ACHN (cell line): ENCODE data around the gene SMARCA4.
A peak's percentile ranks its signal among the peaks of the same experiment; 100 is the strongest.

ENCODE experiments used
- DNase-seq: peaks from one replicate; pipeline ENCODE4 v3.0.0-alpha.2; 2015
- in situ Hi-C: cut with HindIII; loops from 2 replicates; pipeline ENCODE4 v1.10.0; 2017; ENCODE audit warnings: low sequenced_read_pairs, low pct_ligation_motif_present, low pct_unique_long_range_greater_than_20kb

The SMARCA4 gene

DNA sequence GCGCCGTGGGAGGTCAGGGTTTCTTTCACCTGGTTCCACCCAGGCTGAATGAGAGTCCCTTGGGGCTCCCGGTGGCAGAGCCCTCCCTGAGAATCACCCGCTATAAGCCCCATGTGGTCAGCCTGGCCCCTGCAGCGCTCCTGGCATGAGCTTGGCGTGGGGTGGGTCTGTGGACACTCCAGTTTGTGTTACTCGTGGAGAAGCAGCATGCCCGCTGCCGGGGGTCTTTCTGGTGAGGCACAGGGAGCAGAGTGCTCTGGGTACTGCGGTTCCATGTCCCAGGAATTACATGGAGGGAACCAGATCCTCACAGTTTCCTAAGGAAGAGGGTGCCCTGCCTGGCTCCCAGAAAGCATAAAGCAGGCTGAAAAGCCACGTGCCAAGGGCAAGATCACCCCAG lies 62.2 kb downstream of the SMARCA4 start:
- in situ Hi-C loops: no loop called here
- DNase-seq: no peak

DNA sequence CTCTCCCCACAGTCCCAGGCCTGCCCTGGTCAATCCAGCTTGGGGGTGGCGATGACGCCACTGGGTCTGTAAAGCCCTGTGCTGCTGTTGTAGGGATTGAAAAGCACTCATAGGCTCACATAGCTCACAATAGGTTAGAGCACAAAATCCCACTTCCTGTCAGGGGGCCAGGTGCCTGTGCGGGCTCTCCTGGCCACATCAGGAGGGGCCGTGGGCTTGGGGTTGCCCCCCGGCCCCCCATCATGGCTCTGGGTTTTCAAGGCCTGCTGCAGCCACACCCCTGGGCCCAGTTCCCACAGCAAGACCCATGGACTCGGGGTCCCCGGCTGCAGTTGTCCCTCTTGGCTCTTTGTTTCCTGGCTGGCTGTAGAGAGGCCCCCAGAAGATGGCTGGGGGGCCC lies 62.9 kb downstream of the SMARCA4 start:
- no peak for DNase-seq
- in situ Hi-C loops: no loop called here

GRCh38 chr19:11024259-11024658 lies 63.4 kb downstream of the SMARCA4 start:
- in situ Hi-C loops: no loop called here
- DNase-seq: no peak

- DNase-seq: no peak
- in situ Hi-C loops: no loop called here
These were observed 64.2 kb downstream of the SMARCA4 start for GRCh38 chr19:11025006-11025405.

DNA sequence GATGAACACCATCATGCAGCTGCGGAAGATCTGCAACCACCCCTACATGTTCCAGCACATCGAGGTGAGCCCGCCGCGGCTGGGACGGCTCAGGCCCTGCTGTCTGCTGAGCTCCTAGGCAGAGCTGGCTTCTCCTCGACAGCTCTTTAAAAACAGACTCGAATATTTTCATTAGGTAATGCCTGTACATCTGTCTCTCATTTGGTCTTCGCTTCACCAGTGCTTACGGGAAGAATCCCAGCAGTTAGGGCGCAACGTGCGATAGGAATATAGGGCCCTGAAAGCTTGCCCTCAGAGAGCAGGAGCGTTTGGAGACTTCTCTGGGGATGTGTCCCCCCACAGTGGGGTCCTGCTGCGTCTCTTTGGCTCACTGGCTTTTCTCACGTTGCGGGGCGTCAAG lies 64.6 kb downstream of the SMARCA4 start:
- in situ Hi-C loops: no loop called here
- no peak for DNase-seq

- no peak for DNase-seq
- in situ Hi-C loops: no loop called here
These were observed 65.2 kb downstream of the SMARCA4 start for GRCh38 chr19:11025997-11026396.

DNA sequence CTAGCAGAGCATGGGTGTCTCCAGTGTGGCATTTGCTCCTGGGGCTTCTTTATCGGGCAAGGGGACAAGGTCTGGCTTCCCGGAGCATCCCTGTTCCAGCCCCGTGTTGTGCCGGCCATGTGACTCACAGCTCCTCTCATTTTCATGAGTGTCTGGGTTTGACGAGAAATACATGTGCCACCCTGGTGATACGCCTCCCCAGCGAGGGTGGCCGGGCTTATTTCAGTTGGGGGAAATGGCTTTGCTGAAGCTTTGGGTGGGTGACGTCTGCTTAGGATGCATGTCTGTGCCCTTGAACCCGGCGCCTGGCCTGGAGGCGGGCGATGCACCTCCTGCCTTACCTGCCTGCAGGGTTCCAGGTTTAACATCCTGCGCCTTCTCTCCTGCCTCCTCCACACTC lies 66.6 kb downstream of the SMARCA4 start:
- no peak for DNase-seq
- in situ Hi-C loops: no loop called here

DNA sequence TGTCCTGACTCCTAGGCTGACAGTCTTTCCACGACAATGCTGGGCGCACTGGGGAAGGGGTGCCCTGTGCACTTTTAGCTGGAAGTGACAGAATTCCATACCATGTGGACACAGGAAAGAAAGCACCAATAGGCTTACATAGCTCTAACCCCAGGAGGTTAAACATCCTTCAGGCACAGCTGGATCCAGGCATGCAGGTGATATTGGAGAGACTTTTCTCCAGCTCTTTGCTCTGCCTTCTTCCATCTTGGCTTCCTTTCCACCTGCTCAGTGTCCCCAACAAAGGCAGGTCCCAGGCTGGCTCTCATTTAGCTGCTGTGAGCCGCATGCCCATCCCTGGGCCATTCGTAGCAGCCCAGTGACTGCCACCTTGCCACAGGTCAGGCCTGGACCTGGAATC lies 67.3 kb downstream of the SMARCA4 start:
- in situ Hi-C loops: no loop called here
- DNase-seq: no peak

DNA sequence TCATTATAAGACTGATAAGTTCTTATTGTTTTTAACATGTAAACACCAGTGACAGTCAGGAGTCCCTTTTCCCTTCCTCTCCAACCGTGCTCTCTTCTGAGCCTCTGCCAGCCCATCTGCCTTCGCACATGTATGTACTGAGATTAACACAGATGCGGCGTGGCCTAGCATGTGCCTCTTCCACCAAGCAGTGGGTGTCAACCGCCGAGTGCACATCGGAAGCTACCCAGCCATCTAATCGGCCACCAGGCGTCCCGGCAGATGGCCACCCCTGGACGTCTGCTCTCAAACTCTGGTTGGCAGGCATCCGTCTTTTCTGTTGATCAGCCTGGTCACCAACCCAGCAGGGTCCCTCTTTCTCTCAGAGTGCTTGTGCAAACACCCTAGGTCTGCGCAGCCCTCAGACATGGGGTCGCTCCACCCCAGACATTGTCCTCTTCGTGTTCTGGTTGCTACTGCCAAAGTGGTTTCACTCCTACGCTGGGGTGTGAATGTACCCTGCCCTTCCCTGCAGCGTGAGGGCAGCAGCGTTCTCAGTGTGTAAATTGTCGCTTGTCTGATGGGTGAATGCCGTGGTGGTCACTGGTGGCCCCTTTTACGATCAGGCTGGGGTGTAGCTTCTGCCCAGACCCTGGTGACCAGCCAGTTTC lies 70.7 kb downstream of the SMARCA4 start:
- DNase-seq: no peak
- in situ Hi-C loops: no loop called here

DNA sequence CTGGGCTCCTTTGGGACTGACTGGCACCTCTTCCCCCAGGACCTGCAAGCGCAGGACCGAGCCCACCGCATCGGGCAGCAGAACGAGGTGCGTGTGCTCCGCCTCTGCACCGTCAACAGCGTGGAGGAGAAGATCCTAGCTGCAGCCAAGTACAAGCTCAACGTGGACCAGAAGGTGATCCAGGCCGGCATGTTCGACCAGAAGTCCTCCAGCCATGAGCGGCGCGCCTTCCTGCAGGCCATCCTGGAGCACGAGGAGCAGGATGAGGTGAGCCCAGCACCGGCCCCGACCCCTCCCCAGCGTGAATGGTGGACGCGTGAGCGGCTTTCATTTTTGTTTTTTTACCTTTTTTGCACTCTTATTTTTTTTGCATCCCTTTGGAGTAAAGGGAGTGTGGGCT lies 72.4 kb downstream of the SMARCA4 start:
- in situ Hi-C loops: no loop called here
- no peak for DNase-seq

GRCh38 chr19:11033763-11034162 lies 72.9 kb downstream of the SMARCA4 start:
- DNase-seq: no peak
- in situ Hi-C loops: no loop called here

GRCh38 chr19:11034449-11035213 lies 73.8 kb downstream of the SMARCA4 start:
- in situ Hi-C loops: no loop called here
- no peak for DNase-seq

GRCh38 chr19:11035441-11036377 lies 74.9 kb downstream of the SMARCA4 start:
- in situ Hi-C loops: no loop called here
- DNase-seq: peak; percentile 79

- DNase-seq: no peak
- in situ Hi-C loops: no loop called here
These were observed 77.7 kb downstream of the SMARCA4 start for GRCh38 chr19:11038511-11038910.

DNA sequence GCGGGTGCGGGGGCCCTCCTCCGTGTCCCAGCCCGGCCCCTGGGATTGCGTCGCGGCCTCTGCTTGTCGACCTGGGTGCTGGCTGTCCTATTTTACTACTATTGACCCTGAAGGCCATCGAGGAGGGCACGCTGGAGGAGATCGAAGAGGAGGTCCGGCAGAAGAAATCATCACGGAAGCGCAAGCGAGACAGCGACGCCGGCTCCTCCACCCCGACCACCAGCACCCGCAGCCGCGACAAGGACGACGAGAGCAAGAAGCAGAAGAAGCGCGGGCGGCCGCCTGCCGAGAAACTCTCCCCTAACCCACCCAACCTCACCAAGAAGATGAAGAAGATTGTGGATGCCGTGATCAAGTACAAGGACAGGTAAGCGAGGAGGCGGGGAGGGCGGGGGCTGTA lies 80.4 kb downstream of the SMARCA4 start:
- in situ Hi-C loops: no loop called here
- DNase-seq: no peak

DNA sequence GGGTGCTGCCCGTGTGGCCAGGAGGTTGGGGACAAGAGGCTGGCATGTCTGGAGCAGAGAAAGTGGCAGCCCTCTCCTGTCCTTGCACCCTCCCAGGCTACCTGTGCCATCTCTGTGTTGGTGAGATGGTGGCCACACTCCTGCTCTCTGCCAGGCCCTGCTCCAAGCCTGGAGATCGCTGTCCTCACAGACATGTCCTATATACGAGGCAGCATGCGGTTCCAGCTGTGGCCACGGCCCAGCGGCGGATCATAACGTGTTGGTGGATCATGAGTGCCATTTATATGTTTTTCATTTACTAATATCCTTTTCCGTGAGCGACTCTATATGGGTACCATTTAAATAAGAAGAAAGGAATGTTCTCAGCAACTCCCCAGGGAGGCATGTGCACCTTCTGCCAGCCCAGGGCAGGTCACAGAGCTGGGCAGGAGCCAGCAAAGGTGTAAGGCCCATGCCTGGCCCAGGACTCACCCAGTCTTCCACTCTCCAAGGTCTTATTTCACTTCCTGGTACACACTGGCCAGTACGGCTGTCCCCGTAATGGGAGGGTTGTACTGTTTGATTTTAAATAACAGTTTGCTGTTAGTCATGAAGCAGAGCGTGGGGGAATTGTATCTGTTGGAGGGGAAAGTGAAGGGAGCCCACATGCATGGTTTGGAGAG lies 81.3 kb downstream of the SMARCA4 start:
- no peak for DNase-seq
- in situ Hi-C loops: no loop called here

- no peak for DNase-seq
- in situ Hi-C loops: no loop called here
These were observed 83.6 kb downstream of the SMARCA4 start for GRCh38 chr19:11044431-11044830.

DNA sequence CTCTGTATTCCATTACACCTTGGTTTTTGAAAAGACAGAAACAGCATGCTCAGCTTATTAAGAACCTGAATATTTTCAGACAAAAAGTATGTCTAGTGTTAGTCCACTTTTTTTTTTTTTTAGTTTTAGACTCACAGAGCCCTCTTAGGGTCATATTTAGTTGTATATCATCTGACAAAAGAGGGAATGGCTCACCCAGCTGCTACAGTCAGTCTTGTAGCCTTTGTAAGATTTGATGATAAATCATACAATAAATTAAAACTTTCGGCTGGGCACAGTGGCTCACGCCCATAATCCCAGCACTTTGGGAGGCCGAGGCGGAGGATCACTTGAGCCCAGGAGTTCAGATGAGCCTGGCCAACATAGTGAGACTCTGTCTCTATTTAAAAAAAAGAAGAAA lies 84.7 kb downstream of the SMARCA4 start:
- DNase-seq: no peak
- in situ Hi-C loops: no loop called here
